ENCODE results near the gene C15orf39.

- TF ChIP-seq CTCF (IDR thresholded peaks at IDR 0.05; ENCODE audit: low read depth, low read length) (no peak), EZH2phosphoT487 (IDR thresholded peaks at IDR 0.05; ENCODE audit: low read depth) (no peak)
Observed at GRCh38 chr15:75238150-75238549, 36.5 kb downstream of the C15orf39 start.

Measured in OCI-LY3 (cell line).